Measurements from ENCODE around the gene SLC35F3.
"Not testable (repeated sequence)": the region's sequence is repeated elsewhere in the genome, so short reads cannot be mapped to it uniquely, and the experiment has no call there.

DNA sequence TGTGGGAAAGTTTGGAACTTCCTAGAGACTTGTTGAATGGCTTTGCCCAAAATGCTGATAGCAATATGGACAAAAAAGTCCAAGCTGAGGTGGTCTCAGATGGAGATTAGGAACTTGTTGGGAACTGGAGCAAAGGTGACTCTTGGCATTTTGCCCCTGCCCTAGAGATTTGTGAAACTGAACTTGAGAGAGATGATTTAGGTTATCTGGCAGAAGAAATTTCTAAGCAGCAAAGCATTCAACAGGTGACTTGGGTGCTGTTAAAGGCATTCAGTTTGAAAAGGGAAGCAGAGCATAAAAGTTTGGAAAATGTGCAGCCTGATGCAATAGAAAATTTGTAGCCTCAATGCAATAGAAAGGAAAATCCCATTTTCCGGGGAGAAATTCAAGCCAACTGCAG lies 306.0 kb downstream of the SLC35F3 start:
- TF ChIP-seq, protein P1, sequence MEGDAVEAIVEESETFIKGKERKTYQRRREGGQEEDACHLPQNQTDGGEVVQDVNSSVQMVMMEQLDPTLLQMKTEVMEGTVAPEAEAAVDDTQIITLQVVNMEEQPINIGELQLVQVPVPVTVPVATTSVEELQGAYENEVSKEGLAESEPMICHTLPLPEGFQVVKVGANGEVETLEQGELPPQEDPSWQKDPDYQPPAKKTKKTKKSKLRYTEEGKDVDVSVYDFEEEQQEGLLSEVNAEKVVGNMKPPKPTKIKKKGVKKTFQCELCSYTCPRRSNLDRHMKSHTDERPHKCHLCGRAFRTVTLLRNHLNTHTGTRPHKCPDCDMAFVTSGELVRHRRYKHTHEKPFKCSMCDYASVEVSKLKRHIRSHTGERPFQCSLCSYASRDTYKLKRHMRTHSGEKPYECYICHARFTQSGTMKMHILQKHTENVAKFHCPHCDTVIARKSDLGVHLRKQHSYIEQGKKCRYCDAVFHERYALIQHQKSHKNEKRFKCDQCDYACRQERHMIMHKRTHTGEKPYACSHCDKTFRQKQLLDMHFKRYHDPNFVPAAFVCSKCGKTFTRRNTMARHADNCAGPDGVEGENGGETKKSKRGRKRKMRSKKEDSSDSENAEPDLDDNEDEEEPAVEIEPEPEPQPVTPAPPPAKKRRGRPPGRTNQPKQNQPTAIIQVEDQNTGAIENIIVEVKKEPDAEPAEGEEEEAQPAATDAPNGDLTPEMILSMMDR (conservative IDR thresholded peaks at IDR 0.05 in 1 of 2, IDR thresholded peaks at IDR 0.05 in 1 of 2; ENCODE audit: extremely low read depth in 1 of 2, insufficient read depth in 1 of 2, low read depth in 1 of 2, low read length in 2 of 2), result not testable (repeated sequence)
- TF ChIP-seq EZH2 (IDR thresholded peaks at IDR 0.05; ENCODE audit: borderline replicate concordance, low read length), result not testable (repeated sequence)

Data from mammary epithelial cell (primary cell).